ENCODE results near the gene ZDHHC14.
"Not testable (repeated sequence)": the region's sequence is repeated elsewhere in the genome, so short reads cannot be mapped to it uniquely, and the experiment has no call there.

The ZDHHC14 gene

GRCh38 chr6:157570752-157571151, 189.8 kb downstream of the ZDHHC14 start:
- TF ChIP-seq CTCF (IDR thresholded peaks at IDR 0.05; ENCODE audit: low read depth, low read length), result no peak
- H3K4me3 ChIP-seq (ENCODE audit: low read depth, low read length), result no peak overlapping the region
- in situ Hi-C loops (cut with HindIII; ENCODE audit: low sequenced_read_pairs), result no loop called here
- no peak for DNase-seq (ENCODE audit: low read depth, low spot score)

- no peak for DNase-seq (ENCODE audit: low read depth, low spot score)
- no peak overlapping the region for H3K4me3 ChIP-seq (ENCODE audit: low read depth, low read length)
- TF ChIP-seq CTCF (IDR thresholded peaks at IDR 0.05; ENCODE audit: low read depth, low read length), result no peak
- in situ Hi-C loops (cut with HindIII; ENCODE audit: low sequenced_read_pairs), result no loop called here
Measured at GRCh38 chr6:157571269-157571668, 190.3 kb downstream of the ZDHHC14 start.

- no peak for DNase-seq (ENCODE audit: low read depth, low spot score)
- in situ Hi-C loops (cut with HindIII; ENCODE audit: low sequenced_read_pairs), result no loop called here
- TF ChIP-seq CTCF (IDR thresholded peaks at IDR 0.05; ENCODE audit: low read depth, low read length), result no peak
- no peak overlapping the region for H3K4me3 ChIP-seq (ENCODE audit: low read depth, low read length)
Measured at GRCh38 chr6:157571950-157572349, 191.0 kb downstream of the ZDHHC14 start.

- no peak for DNase-seq (ENCODE audit: low read depth, low spot score)
- no peak overlapping the region for H3K4me3 ChIP-seq (ENCODE audit: low read depth, low read length)
- no peak for TF ChIP-seq CTCF (IDR thresholded peaks at IDR 0.05; ENCODE audit: low read depth, low read length)
- in situ Hi-C loops (cut with HindIII; ENCODE audit: low sequenced_read_pairs), result no loop called here
Measured at GRCh38 chr6:157574851-157575424, 193.9 kb downstream of the ZDHHC14 start.

- TF ChIP-seq CTCF (IDR thresholded peaks at IDR 0.05; ENCODE audit: low read depth, low read length), result no peak
- in situ Hi-C loops (cut with HindIII; ENCODE audit: low sequenced_read_pairs), result no loop called here
- no peak for DNase-seq (ENCODE audit: low read depth, low spot score)
- H3K4me3 ChIP-seq (ENCODE audit: low read depth, low read length), result no peak overlapping the region
Measured at GRCh38 chr6:157575436-157576145, 194.6 kb downstream of the ZDHHC14 start.

GRCh38 chr6:157576991-157577390, 196.0 kb downstream of the ZDHHC14 start:
- in situ Hi-C loops (cut with HindIII; ENCODE audit: low sequenced_read_pairs); DNase-seq (ENCODE audit: low read depth, low spot score); H3K4me3 ChIP-seq (ENCODE audit: low read depth, low read length): not testable (repeated sequence)

GRCh38 chr6:157578527-157578926, 197.5 kb downstream of the ZDHHC14 start:
- DNase-seq (ENCODE audit: low read depth, low spot score); H3K4me3 ChIP-seq (ENCODE audit: low read depth, low read length); in situ Hi-C loops (cut with HindIII; ENCODE audit: low sequenced_read_pairs): not testable (repeated sequence)

Measured in astrocyte of the spinal cord (primary cell).